Measurements from ENCODE around the gene CHTF18.
"Not testable (repeated sequence)": the region's sequence is repeated elsewhere in the genome, so short reads cannot be mapped to it uniquely, and the experiment has no call there.

The CHTF18 gene

GRCh38 chr16:818592-818991 lies 30.2 kb downstream of the CHTF18 start:
- POLR2A ChIA-PET = no interaction called here
- TF ChIP-seq ZNF513 (tag by site-specific recombination; IDR thresholded peaks at IDR 0.05) (peak; percentile 92), ZNF121 (tag by site-specific recombination; IDR thresholded peaks at IDR 0.05) (no peak), ZNF157 (tag by site-specific recombination; IDR thresholded peaks at IDR 0.05) (no peak), ZNF280C (tag by site-specific recombination; IDR thresholded peaks at IDR 0.05) (no peak)
- H3K4me1 ChIP-seq (ENCODE audit: control insufficient read depth, insufficient read depth, low read length) = no peaks in the 10 kb centered on the region
- H3K4me3 ChIP-seq (ENCODE audit: low read depth, low read length) = no peak overlapping the region
- CTCF ChIA-PET = no interaction called here
- H3K9me3 ChIP-seq (ENCODE audit: control insufficient read depth, insufficient read depth, low read depth, low read length) = no peaks in the 10 kb centered on the region
- no peak overlapping the region for H3K27ac ChIP-seq (ENCODE audit: extremely low read depth, low read depth, low read length)
- H3K36me3 ChIP-seq (ENCODE audit: control insufficient read depth in 2 of 2, insufficient read depth in 1 of 2, low read length in 2 of 2) = no peaks in the 10 kb centered on the region

GRCh38 chr16:819336-820043 lies 31.1 kb downstream of the CHTF18 start:
- CTCF ChIA-PET = no interaction called here
- Histone ChIP-seq H3K9me3 (ENCODE audit: control insufficient read depth, insufficient read depth, low read depth, low read length) (no peaks in the 10 kb centered on the region), H3K4me3 (ENCODE audit: low read depth, low read length) (no peak overlapping the region), H3K27ac (ENCODE audit: extremely low read depth, low read depth, low read length) (no peak overlapping the region), H3K4me1 (ENCODE audit: control insufficient read depth, insufficient read depth, low read length) (no peaks in the 10 kb centered on the region), H3K36me3 (ENCODE audit: control insufficient read depth in 2 of 2, insufficient read depth in 1 of 2, low read length in 2 of 2) (no peaks in the 10 kb centered on the region)
- TF ChIP-seq YY1 (tag by site-specific recombination; IDR thresholded peaks at IDR 0.05) = no peak
- no peak for TF ChIP-seq ZNF341 (tag by site-specific recombination; IDR thresholded peaks at IDR 0.05; ENCODE audit: low read depth)
- no peak for TF ChIP-seq ZNF157 (tag by site-specific recombination; IDR thresholded peaks at IDR 0.05)
- no peak for TF ChIP-seq RBAK (tag by site-specific recombination; IDR thresholded peaks at IDR 0.05)
- TF ChIP-seq BCL11B (tag by site-specific recombination; IDR thresholded peaks at IDR 0.05; ENCODE audit: low read depth) = no peak
- TF ChIP-seq ZNF239 (tag by site-specific recombination; IDR thresholded peaks at IDR 0.05) = no peak
- TF ChIP-seq REPIN1 (tag by site-specific recombination; IDR thresholded peaks at IDR 0.05; ENCODE audit: low read depth) = no peak
- TF ChIP-seq ZNF629 (tag by site-specific recombination; IDR thresholded peaks at IDR 0.05) = no peak
- TF ChIP-seq ZNF623 (tag by site-specific recombination; IDR thresholded peaks at IDR 0.05) = no peak
- TF ChIP-seq ZNF121 (tag by site-specific recombination; IDR thresholded peaks at IDR 0.05) = no peak
- no peak for TF ChIP-seq TRIM28 (IDR thresholded peaks at IDR 0.05; ENCODE audit: borderline replicate concordance, low read length)
- TF ChIP-seq ZSCAN16 (tag by site-specific recombination; IDR thresholded peaks at IDR 0.05) = no peak
- no peak for TF ChIP-seq ZBTB10 (tag by site-specific recombination; IDR thresholded peaks at IDR 0.05)
- no peak for TF ChIP-seq ZFHX2 (tag by site-specific recombination; conservative IDR thresholded peaks at IDR 0.05)
- POLR2A ChIA-PET = no interaction called here

GRCh38 chr16:820044-820408 lies 31.6 kb downstream of the CHTF18 start:
- H3K36me3 ChIP-seq (ENCODE audit: control insufficient read depth in 2 of 2, insufficient read depth in 1 of 2, low read length in 2 of 2); H3K4me1 ChIP-seq (ENCODE audit: control insufficient read depth, insufficient read depth, low read length); CTCF ChIA-PET; H3K9me3 ChIP-seq (ENCODE audit: control insufficient read depth, insufficient read depth, low read depth, low read length); H3K27ac ChIP-seq (ENCODE audit: extremely low read depth, low read depth, low read length); H3K4me3 ChIP-seq (ENCODE audit: low read depth, low read length); POLR2A ChIA-PET: not testable (repeated sequence)
